HUDEP-2 (cell line): ENCODE results near the gene ADTRP.
"Not testable (repeated sequence)": the region's sequence is repeated elsewhere in the genome, so short reads cannot be mapped to it uniquely, and the experiment has no call there.

Experiments used
- DNase-seq, 76 experiments: peaks; one replicate each; lab custom pipeline; 2025; ENCODE audit not compliant: unreplicated experiment in 76 of 76; lab: John Stamatoyannopoulos, UW

ADTRP gene

DNA sequence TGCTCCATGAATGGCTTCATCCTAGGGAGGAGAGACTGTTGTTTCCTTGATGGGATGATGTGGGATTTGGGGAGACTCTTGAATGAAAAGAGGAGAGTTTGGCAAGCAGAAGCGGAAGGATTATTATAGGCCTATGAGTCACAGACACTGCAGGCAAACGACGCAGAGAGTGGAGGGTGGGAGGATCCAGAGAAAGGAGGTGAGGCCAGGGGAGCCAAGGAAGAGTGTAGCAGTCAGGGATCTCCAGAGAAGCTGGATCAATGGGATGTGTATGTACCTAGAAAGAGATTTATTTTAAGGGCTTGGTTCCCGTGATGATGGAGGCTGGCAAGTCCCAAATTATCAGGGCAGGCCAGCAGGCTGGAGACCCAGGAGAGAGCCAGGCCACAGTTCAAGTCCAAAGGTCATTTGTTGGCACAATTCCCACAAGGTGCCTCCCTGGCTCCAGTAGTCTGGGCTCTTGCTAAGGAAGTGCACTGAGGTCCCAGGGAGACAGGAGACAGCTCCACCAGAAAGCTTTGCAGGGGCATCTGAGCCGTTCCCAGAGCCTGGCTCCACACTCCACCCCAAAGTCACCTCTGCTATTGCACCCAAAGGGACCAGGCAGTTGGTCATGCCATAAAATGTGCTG, 76.0 kb downstream of the ADTRP start:
- DNase-seq, result no peak

DNA sequence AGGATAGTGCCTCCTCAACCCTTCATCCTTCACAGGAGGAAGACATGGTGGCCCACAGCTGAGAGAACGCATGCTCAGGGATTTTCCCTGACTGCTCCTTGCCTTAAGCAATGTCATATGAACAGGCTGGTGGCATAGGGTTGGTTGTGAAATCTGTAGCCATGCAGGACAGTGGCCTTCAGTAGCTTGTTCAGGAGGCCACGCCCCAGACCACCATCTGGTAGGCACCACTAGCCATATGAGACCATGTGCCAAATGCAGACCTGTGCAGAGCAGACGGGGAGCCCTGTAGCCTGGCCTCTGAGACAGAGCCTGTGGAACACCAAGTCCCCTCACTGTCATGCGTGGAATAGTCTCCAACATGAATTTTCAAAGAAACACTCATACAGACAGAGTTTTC, 76.5 kb downstream of the ADTRP start:
- DNase-seq, result no peak

DNA sequence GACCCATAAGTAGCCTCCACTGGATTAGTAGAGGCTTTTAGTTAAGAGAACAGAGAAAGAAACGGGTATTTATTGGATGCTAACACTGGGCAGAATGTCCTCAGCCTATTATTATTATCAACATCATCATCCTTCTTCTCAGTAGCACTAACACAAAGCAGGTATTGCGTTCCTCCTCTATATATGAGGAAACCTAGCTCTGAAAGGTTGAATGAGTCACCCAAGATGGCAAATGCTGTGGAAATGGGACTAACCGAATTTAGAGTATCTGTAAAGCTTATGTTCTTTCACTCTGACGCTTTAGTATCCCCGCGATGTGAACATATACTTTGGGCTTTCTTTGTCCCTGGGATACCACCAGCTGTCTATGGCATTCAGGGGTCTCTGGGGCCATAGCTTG, 77.0 kb downstream of the ADTRP start:
- DNase-seq, result no peak

DNA sequence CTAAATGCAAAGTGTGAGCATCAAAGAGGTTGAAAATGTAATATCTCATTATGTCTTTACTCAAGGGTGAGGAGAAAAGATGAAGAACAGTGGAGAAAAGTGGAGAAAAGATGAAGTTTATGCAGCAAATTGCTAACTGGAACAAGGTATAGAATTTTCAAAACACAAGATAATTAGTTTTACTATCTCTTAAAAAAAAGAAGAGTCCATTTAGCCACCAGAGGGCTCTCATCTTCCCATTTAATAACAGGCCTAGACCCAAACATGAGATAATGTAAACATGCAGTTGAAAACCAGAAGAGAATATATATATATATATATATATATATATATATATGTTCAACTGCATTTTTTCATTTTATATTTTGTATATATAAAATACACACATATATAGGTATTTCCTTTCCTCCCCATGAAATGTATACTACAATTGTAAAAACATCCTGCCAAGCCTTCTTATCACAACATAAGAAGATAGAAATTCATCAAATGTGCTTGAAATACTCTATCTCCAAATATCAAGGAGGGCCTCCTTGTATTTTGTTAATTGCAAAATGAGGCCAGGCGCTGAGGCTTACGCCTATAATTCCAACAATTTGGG, 78.4 kb downstream of the ADTRP start:
- peak in 14 of 76 experiments; percentile 5 to 35 (median 20) for DNase-seq

DNA sequence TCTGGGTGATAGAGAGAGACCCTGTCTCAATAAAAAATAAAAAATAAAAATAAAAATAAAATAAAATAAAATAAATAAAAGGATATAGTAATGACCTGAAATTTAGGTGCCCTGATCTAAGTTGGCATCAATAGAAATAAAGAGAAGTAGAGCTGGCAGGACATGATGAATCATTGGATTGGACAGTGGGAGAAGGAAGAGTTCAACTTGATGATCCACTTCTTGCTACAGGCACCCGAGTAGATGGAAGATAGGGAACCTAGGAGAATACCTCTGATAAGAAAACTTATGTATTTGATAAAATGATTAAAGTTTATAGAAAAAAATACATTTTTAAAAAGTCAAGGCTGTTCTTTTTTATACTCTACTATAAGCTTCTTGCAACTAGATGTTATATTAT, 79.0 kb downstream of the ADTRP start:
- DNase-seq, result no peak

DNA sequence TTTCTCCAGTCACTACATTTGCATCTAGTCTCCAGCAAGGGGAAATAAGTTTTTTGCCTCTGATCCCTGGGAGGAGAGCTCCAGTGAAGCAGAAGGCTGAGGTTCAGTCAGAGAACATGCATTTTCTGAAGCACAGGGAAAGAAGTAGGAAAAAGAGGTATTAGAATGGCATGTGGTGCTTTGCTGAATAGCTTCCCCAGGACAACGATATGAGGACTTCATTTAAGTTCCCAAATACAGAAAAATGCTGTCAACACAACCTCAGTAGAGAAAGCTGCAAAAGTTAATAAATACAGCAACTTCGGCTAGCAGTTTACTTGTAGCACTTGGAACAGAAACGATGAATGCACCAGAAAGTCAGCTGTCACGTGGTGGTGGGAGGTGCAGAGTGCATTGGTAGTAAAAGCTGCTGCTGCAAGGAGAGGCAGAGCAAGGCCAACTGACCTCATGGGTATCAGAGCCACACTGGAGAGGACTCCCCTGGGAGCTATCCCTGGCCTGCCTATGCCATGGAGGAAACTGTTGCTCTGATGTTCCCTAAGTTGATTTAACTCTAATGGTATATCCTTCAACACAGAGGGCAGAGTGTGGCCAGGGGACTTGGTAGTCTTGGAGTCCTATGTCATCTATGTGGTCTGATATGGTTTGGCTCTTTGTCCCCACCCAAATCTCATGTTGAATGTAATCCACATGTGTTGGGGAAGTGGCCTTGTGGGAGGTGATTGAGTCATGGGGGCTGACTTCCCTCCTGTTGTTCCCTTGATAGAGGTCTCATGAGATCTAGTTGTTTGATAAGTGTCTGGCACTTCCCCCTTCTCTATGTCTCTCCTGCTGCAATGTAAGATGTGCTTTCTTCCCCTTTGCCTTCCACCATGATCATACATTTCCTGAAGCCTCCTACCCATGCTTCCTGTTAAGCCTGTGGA, 85.9 kb downstream of the ADTRP start:
- no peak for DNase-seq

DNA sequence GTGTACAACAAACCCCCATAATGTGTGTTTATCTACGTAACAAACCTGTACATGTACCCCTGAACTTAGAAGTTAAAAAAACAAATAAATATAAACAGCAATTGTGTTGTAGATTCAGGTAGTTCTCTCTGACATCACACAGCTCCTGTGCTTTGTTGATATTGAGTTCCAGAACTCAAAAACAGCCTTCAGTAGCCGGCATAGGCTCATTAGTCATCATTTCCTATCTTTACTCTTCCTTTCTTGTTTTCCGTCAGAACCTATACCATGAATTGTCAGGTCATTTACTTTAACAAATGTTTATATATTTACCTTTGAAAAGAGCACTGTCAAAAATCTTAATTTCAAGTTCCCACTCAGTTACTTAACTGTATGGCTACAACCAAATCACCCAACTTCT, 88.8 kb downstream of the ADTRP start:
- DNase-seq, result no peak

DNA sequence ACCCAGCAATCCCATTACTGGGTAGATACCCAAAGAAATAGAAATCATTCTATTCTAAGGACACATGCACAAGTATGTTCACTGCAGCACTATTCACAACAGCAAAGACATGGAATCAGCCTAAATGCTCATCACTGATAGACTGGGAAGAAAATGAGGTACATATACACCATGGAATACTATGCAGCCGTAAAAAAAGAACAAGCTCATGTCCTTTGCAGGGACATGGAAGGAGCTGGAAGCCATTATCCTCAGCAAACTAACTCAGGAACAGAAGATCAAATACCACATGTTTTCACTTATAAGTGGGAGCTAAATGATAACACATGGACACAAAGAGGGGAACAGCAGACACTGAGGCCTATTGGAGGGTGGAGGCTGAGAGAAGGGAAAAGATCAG, 89.2 kb downstream of the ADTRP start:
- not testable (repeated sequence) for DNase-seq

DNA sequence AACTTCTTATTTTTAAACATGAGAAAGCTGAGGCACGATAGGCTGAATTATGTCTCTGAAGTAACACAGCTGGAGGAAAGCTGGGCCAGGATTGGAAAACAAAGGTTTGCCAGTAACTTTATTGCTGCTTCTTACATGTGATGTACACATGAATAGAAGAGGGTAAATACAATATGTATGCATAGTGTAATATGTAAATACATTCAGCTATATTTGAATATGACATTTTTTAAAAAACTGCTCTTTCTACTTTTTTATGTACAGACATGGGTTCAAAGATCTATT, 90.2 kb downstream of the ADTRP start:
- no peak for DNase-seq

DNA sequence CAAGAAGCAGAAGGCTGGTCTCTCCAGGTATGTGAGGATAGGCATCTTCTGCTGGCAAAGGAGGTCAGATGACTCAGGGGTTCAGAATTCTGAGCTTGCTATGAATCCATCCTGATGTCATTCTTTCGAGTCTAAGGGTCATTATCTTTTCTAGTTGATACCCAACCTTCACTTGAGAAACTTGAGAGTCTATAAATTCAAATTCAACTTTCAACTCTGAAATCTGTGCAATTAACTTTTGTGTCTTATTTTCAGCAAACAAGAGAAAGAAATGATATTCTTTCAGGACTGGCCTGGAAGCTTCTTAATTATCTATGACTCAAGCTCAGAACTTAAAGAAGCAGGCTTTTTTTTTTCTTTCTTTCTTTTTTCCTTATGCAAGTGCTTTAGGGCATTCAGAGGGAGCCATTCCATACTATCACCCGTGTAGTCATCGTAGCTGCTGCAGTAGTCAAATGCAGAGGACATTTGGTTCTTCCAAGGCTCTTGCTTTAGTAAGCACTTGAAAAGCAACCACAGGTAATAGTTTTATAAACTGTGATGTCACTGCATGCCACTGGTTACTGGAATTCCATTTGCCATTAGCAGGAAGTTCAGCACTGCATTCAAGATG, 93.0 kb downstream of the ADTRP start:
- DNase-seq, result no peak

DNA sequence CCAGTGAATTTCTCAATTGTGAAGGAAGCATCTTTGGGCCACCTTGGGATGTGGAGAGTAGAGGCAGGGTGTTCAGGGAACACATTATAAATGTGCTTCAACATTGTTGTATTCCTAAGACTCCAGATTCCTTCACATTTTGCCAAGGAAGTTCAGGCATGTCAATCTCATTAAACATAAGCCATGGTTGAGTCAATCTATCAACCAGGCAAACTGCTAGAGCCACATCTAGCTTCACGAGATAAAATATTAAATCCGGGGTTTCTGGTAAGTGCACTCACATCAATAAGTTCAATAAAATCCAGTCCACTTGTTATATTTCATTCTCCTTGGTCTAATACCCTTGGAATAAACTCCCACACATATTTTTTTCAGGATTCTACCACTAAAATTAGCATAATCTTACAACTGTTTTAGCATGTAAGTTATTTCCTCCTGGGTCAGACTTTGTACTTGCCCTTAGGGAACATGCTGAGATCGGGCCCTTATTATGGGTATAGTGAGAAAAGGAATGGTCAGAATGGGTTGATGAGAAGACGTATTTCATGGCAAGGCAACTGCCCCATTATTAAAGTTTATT, 93.6 kb downstream of the ADTRP start:
- DNase-seq, result no peak

DNA sequence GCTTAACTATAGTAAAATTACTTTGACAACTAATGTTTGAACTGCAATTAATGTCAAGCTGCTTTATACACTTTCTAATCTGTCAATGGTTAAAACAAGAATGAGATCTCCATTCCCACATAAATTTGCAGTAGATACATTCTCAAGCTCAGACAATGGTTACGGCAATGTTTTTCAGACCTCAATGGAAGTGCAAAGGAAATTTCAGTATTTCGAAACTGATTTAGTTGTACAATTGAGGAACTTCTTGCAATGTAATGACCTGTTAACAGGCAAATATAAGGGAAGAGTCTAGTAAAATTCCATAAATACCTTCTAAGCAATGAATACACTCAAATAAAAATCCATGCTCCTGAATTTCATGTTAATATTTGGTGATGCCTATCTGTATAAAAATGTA, 94.7 kb downstream of the ADTRP start:
- no peak for DNase-seq

DNA sequence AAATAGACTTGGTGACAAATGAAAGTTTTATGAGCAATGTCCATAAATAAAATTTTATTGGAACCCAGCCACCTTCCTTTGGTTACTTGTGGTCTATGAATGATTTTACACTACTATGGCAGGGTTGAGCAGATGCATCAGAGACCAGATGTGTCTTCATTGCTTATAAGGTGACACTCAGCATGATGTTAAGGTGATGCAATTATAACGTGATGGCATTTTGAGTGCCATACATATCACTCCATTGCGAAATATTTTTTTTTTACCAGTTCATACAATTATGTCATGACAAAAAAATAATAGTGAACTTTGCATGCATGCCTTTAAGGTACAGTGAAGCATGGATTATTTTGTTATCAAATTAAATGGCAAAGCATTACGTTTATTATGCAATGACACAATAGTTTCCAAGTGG, 96.0 kb downstream of the ADTRP start:
- no peak for DNase-seq

DNA sequence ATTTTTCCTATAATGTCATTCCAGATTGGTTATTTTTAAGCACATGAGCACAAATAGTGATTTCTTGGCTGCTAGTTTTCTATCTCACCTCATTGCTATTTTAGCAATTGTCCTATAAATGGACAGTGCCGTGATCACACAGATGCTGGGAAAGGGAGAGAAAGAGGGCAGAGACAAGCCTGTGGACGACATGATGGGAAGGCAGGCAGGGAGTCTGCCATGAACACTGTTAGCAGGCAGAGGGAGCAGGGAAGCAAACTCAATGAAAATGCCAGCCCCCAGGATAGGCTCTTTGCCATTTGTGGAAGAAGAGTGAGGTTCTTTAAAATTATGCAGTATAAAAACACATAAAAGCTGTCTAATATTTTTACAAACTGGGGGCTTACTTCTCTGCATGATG, 96.8 kb downstream of the ADTRP start:
- DNase-seq, result no peak

DNA sequence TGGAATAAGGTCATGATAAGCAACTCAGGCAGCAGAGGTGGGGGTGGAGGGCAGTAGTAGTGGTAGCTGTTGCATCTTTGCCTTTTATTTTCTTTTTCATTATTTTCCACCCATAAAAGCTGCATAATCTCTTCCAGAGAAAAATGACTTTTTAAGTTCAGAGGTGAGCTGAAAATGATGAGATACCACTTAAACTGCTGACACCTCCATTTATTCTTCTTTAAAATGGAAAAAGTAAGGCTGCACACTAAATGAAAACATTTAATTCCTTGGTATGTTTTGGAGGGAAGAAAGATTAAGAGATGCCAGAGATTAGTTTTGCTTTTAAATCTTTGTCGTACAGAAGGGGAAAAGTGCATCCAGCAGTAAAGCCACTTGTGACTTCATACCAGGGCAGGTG, 97.2 kb downstream of the ADTRP start:
- DNase-seq, result no peak

DNA sequence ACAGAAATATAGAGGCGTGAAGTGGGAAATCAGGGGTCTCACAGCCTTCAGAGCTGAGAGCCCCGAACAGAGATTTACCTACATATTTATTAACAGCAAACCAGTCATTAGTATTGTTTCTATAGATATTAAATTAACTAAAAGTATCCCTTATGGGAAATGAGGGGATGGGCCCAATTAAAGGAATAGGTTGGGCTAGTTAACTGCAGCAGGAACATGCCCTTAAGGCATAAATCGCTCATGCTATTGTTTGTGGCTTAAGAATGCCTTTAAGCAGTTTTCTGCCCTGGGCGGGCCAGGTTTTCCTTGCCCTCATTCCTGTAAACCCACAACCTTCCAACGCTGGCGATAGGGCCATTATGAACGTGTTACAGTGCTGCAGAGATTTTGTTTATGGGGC, 98.1 kb downstream of the ADTRP start:
- DNase-seq, result not testable (repeated sequence)

DNA sequence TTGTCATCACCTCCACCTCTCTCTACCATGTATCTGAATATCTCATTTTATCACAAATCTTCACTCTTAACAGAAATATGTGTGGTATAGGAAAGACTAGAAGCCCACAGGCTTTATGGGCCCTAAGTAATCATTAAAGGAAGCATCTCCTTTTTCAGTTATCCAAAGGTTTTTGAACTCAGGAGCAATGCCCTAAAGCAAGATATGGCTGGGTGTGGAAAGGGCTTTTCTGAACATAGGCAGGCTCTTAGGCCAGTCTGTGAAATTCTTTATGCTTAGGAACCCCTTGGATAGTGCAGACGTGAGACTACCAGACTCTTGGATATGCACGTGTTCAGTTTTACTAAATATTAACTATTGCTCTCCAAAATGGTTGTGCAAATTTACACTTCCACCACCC, 99.5 kb downstream of the ADTRP start:
- DNase-seq, result no peak

DNA sequence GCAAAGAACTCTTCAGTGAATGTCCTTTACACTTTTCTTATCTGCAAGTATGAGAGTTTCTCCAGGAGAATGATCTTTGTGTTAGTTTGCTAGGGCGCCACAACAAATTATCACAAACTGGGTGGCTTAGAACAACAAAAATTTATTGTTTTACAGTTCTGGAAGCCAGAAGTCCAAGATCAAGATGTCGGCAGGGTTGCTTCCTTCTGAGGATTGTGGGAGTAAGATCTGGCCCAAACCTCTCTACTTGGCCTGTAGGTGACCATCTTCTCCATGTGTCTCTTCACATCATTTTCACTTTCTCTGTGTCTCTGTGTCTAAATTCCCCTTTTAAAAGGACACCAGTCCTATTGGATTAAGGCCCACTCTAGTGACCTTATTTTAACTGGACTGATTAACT, 103.0 kb downstream of the ADTRP start:
- DNase-seq, result no peak

DNA sequence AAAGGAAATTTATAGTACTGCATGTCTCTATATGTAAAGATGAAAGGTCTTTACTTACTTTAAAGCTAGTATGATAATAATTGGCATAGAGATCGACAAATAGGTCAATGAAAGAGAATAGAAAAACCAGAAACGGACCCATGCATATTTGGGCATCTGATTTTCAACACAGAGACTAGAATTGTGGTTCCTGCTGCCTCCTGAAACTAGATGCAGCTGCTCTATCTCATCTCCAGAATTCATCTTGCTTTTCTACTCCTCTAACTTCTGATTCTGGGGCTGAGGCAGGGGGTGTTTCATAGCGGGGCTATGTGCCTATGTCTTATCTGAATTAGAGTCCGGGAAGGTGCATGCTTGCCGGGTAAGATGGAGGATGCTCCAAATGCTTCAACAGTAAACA, 105.9 kb downstream of the ADTRP start:
- DNase-seq, result no peak

DNA sequence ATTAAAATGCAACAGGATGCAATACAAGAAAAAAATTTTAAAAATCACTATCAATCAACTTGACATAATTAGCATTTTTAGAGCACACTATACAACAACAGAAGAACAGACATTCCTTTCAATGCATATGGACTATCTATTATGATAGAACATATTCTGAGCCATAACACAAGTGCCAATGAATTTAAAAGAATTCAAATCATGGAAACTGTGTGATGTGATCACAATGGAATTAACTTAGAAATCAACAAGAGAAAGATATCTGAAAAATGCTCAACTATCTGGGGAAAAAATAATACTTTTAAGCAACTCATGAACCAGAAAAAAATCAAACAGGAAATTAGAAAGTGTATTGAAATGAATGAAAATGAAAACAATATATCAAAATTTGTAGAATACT, 106.3 kb downstream of the ADTRP start:
- DNase-seq, result no peak

DNA sequence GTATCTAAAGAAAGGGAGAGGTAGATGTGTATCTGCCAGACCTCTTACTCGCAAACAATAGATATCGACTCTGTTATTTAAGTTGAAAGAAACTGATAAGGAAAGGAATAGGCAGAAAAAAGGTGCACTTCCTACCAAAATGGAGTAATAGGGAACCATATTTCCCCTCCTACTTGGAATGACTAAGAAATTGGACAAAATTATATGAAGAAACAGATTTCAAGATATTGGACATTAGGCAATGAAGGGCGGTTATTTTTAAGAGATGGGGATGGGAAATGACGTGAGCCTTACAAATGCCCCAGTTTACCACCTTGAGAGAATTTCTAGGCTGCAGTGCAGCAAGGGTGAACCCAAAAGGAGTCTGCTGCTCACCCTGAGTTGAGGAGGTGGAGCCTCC, 108.9 kb downstream of the ADTRP start:
- no peak for DNase-seq
